HCEC 1CT (cell line): ENCODE data around the gene CTSZ.

Source experiments
- DNase-seq: peaks from one replicate; pipeline ENCODE4 v3.0.0-alpha.2; 2017

The CTSZ gene

GRCh38 chr20:59030911-59031563 lies 24.0 kb upstream of the CTSZ start:
- DNase-seq = no peak

DNA sequence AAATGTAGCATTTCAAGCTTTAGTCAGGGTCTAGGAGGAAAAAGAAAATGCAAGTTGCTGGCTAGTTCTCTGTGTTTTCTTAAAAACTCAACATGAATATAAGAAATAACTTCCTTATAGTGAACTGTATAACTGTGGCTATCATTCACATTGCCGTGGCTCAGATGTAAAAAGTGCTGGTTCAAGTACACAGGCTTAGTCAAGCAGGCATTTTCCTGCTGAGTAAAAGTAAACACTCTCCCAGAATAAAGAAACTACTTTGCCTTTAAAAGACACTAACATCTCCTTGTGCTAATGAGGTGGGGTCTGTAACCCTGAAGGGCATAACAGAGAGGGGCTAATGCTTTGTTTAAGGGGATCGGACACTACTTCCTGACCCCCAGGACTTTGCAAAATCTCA lies 21.8 kb upstream of the CTSZ start:
- no peak for DNase-seq

- peak; percentile 54 for DNase-seq
Measured at GRCh38 chr20:59027741-59028320, 20.8 kb upstream of the CTSZ start.

DNA sequence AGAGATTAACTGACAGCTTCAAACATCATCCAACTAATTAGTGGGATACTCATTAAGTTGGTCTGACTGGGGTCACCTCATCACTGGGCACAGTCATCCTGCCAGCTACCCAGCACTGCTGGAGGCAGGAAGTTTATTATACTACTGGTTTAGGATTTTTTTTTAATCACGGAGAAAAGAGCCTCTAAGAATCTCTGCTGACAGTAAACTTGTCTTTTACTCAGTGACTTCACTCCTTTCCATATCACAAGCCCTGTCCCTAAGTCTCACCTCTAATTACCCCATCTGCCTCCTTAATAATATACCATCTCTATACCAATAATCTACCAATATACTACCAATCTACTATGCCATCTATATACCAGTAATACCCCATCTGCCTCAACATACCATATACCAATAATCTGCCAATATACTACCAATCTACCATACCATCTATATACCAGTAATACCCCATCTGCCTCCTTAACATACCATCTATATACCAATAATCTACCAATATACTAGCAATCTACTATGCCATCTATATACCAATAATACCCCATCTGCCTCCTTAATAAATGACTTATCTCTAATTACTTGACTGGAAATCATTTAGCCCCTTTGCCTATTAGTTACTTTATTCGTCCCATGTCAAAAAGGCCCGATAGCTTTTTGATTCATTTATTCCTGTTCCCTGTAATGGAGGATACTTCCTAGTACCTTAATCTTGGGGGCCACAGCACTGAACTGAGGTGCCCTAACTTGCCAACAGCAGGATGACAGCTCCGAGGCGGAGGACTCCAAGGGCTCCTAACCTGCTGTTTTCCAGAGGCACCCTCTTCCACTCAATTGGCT lies 20.1 kb upstream of the CTSZ start:
- DNase-seq = no peak

- DNase-seq = no peak
Measured at GRCh38 chr20:59025511-59025910, 18.5 kb upstream of the CTSZ start.

- no peak for DNase-seq
Measured at GRCh38 chr20:59025086-59025485, 18.0 kb upstream of the CTSZ start.

DNA sequence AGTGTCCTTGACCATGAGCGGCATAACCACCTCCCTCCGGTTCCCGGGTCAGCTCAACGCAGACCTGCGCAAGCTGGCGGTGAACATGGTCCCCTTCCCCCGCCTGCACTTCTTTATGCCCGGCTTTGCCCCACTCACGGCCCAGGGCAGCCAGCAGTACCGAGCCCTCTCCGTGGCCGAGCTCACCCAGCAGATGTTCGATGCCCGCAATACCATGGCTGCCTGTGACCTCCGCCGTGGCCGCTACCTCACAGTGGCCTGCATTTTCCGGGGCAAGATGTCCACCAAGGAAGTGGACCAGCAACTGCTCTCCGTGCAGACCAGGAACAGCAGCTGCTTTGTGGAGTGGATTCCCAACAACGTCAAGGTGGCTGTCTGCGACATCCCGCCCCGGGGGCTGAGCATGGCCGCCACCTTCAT lies 17.1 kb upstream of the CTSZ start:
- no peak for DNase-seq

GRCh38 chr20:59023616-59024015 lies 16.6 kb upstream of the CTSZ start:
- DNase-seq = no peak

GRCh38 chr20:59022754-59023153 lies 15.7 kb upstream of the CTSZ start:
- no peak for DNase-seq

DNA sequence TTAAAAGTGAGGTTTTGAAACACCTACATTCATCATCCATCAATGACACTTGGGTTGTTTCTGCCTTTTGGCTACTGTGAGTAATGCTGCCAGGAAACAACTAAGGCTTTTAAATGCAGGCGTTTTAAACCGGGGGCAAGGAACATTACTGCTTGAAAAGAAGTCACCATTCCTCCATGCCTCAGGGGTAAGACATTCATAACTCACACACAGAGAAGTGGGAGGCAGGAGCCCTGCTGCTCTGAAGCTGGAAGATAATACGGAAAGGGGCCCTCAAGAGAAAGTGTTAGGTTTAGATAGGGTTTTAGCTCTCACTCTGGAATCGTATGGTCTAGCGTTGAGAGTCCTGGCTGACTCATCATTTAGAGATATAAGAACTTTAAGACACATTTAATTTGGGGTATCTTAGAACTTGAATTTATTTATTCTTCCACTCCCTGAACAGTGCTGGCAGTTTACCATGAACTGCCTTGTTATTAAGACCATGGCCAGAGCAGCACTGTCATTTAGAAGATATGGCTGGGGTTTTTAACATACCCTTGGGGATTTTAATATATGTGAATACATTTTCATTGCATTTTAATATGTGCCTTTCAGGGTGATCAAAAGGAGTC lies 14.0 kb upstream of the CTSZ start:
- no peak for DNase-seq

GRCh38 chr20:59019217-59019616 lies 12.2 kb upstream of the CTSZ start, which contains the start of gene TUBB1:
Gene TUBB1, plus strand, starts transcription at chr20:59019429. Its CDS starts 94 bp downstream, at chr20:59019523.
- DNase-seq = no peak

- no peak for DNase-seq
Measured at GRCh38 chr20:59018817-59019216, 11.8 kb upstream of the CTSZ start.

- DNase-seq = no peak
Measured at GRCh38 chr20:59017493-59018231, 10.6 kb upstream of the CTSZ start.

DNA sequence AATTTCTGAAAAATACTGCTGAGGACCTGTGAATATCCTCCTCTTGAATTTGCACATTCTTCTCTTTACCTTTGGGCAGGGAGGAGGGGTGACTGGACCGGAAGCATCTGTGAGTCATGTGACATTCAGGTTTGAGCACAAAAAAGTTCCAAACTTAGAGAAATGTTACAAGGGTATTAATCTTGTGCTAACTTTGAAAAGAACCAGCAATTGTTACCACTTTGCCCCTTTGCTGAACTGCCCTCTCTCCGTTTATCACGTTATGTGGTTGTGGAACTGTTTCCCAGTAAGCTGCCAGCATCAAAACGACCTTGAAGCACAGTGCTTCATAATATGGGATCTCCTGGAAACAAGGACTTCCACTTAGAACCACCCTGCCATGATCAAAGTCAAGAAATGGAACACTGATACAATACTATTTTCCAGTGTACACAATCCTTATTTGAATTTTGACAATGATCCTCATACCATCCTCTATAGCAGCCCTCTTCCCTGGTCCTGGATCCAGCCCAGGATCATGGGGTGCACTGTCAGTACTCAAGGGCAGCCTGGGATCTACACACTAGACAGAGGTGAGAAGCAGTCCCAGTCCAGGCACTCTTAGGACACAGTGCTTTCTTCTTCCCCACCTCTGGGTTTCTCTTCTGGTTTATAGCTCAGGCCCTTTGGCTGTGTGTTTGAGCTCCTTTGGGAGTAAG lies 9.9 kb upstream of the CTSZ start:
- DNase-seq = no peak

DNA sequence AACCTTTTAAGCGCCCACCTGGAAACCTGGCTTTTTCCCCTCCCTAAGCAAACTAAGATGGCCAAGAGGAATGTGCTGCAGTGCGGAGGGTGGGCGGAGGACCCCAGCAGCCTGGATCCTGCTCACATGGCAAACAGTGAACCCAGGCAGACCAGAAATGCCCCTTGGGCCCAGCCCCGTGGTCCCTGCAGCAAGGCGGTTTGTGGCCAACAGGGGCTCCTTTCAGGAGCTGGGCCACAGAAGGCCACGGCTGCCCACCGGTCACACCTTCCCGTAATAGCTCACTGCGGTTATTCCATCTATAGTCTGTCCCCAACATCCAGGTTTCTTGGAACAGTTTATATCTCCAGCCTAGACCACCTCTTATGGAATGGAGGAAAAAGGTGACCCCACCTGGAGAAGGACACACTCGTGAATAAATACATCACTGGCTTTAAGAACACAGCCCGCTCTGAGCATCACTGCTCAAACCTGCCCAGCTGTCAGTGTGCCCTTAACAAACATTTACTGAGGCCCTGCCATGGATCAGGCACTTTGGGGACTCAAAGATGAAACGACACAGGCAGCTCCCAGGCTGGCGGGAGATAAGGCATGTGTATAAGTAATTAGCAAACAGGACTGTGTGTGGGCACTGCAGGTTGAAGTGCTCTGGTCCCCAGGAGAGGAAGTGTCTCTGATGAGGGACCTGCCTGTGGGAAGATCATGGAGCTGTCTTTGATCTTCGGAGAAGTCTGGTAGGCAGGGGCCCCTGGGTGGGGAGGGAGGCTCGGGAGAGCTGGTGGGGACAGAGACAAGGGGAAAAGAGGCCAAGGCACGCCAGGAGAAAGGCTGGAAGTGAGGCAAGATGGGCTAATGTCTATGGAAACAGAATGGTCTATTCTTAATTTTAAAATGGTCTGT lies 9.0 kb upstream of the CTSZ start:
- no peak for DNase-seq

- DNase-seq = no peak
Measured at GRCh38 chr20:59015411-59015810, 8.4 kb upstream of the CTSZ start.

DNA sequence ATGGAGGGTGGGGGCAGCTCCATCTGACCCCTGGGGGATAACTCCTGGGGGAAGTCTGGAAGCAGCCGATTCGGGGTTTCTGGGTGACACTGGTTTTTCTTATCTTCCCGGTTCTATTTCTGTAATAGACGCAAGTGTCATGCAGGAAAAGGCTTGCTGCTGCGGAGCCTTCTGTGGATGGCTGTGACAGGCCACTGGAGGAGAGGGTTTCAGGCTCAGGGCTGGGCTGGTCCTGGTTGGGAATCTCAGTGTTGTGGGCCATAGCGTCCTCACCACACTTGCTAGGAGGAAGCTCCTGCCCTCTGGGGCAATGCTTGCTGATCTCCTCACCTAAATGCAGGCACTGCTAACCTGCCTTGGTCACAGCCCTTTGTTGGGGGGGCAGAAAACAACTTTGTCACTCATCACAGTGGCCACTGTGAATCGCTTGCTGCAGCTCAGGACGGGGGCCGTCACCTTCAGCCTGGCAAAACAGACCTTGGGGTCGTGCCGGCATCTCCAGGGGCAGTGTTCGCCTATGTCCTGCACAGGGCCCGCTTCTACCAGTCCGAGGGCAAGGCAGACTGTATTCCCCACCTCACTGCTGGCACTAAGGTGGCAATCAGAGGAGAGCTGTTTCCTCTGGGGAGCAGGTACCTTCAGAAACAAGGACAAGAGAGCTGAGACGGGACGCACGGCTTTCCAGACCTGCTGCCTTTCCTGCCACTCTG lies 7.8 kb upstream of the CTSZ start:
- no peak for DNase-seq

- DNase-seq = no peak
Measured at GRCh38 chr20:59013959-59014608, 7.0 kb upstream of the CTSZ start.

DNA sequence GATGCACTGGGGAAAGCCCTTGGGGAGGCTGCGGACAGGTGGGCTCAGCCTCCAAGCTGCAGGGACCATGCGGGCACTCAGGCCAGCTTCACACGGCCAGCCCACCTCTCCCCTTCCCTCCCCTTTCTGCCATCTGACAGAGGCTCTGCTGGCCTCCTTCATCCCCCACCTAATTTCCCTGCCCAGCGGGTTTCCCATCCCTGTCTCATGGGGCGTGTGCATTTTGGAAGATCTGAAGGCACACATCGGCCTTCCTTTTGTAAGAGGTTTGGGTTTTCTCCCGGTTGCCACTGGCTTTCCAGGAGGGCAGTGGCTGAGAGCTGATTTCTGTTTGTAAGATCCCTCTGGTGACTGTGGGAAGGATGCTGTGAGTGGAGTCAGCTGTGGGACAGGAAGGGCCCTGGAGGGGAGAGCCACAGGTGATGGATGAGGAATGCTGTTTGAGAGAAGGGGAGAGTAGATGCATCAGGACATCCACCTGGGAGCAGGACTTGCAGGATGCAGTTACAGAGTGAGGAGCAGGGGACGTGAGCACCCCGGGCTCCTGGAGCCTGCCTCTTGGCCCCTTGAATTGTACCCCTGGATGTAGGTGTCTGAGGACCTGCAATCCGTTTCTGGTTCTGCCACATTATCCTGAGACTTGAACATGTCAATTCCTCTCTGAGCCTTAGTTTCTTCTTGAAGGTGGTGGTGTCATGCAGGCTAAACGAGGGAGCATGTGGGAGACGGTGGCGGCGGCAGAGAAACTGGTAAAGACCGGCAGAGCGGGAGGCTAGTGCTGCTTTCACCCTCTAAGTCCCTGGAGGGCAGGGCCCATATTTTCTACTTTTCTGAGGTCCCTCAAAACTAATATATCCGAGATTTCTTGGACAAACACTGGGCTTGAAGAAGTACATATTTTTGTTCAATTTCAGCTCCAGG lies 6.2 kb upstream of the CTSZ start:
- DNase-seq = no peak
